Activated T-helper 1 cell treated with anti-CD3 and anti-CD28 coated beads, Interleukin-12 subunit alpha, Interleukin-12 subunit beta, Interleukin-2, Interleukin-4 antibody, amounts not matched to agents 30 ng/mL and 10 ng/mL and 1 ng/mL, durations not matched to agents 14 hours and 24 hours and 36 hours (primary cell): ENCODE results near the gene FOXB2. TPM values are rescaled to one million over a fixed set of nuclear protein-coding genes. Genes with fewer than 3 reads are reported as not detected.
"Not testable (repeated sequence)": the region's sequence is repeated elsewhere in the genome, so short reads cannot be mapped to it uniquely, and the experiment has no call there.

ENCODE experiments used
- DNase-seq: peaks from one replicate; pipeline ENCODE4 v3.0.0; 2021; ENCODE audit warnings: low spot score
- H3K27ac Mint-ChIP-seq: one replicate; pipeline ENCODE4 v1.8.0; 2021; ENCODE audit warnings: mild to moderate bottlenecking, mixed read lengths
- H3K27me3 Mint-ChIP-seq: one replicate; pipeline ENCODE4 v1.8.0; 2022; ENCODE audit warnings: mild to moderate bottlenecking, moderate library complexity, mixed read lengths; ENCODE audit not compliant: insufficient read depth
- H3K36me3 Mint-ChIP-seq: one replicate; pipeline ENCODE4 v1.8.0; 2021; ENCODE audit warnings: low read depth, mixed read lengths
- H3K4me1 Mint-ChIP-seq: one replicate; pipeline ENCODE4 v1.8.0; 2021; ENCODE audit warnings: low read depth, mixed read lengths
- H3K4me3 Mint-ChIP-seq: one replicate; pipeline ENCODE4 v1.8.0; 2021; ENCODE audit warnings: mild to moderate bottlenecking, moderate library complexity, mixed read lengths
- H3K9me3 Mint-ChIP-seq: one replicate; pipeline ENCODE4 v1.8.0; 2021; ENCODE audit warnings: mixed read lengths
- intact Hi-C: fragments of 100-400 bp; cut with micrococcal nuclease; formaldehyde crosslinking; loops from one replicate; pipeline ENCODE4 v1.15.1; 2024
- total RNA-seq: library from RNA; stranded (reverse); gene quantifications from 2 replicates; pipeline ENCODE4 v1.2.3, GENCODE V29; 2022

The FOXB2 gene
- total RNA-seq, 1 donor from 2014 or later = not detected

GRCh38 chr9:77038281-77039036, 19.0 kb downstream of the FOXB2 start:
- Mint-ChIP-seq H3K4me3 (no peak overlapping the region), H3K27me3 (peaks cover 5% of the 10 kb centered on the region)

GRCh38 chr9:77040340-77040739, 20.9 kb downstream of the FOXB2 start:
- H3K36me3 Mint-ChIP-seq = no peaks in the 10 kb centered on the region
- H3K4me3 Mint-ChIP-seq = no peak overlapping the region
- intact Hi-C loops = no loop called here
- H3K4me1 Mint-ChIP-seq = no peaks in the 10 kb centered on the region
- H3K9me3 Mint-ChIP-seq = no peaks in the 10 kb centered on the region
- H3K27ac Mint-ChIP-seq = no peak overlapping the region
- peaks cover 3% of the 10 kb centered on the region for H3K27me3 Mint-ChIP-seq
- no peak for DNase-seq

More at GRCh38 chr9:77038281-77039036, 19.0 kb downstream of the FOXB2 start:
- H3K36me3 Mint-ChIP-seq = no peaks in the 10 kb centered on the region
- H3K27ac Mint-ChIP-seq = no peak overlapping the region
- no peak for DNase-seq
- no peaks in the 10 kb centered on the region for H3K9me3 Mint-ChIP-seq
- intact Hi-C loops = no loop called here
- no peaks in the 10 kb centered on the region for H3K4me1 Mint-ChIP-seq

GRCh38 chr9:77043743-77044142, 24.3 kb downstream of the FOXB2 start:
- H3K27me3 Mint-ChIP-seq, H3K4me1 Mint-ChIP-seq, H3K27ac Mint-ChIP-seq, H3K9me3 Mint-ChIP-seq, DNase-seq, intact Hi-C loops, H3K4me3 Mint-ChIP-seq, H3K36me3 Mint-ChIP-seq: not testable (repeated sequence)

- intact Hi-C loops, H3K36me3 Mint-ChIP-seq, H3K4me1 Mint-ChIP-seq, H3K4me3 Mint-ChIP-seq, H3K27ac Mint-ChIP-seq, DNase-seq, H3K9me3 Mint-ChIP-seq, H3K27me3 Mint-ChIP-seq: not testable (repeated sequence)
These were observed 41.2 kb downstream of the FOXB2 start for GRCh38 chr9:77060681-77061080.

- H3K27ac Mint-ChIP-seq = no peak overlapping the region
- H3K36me3 Mint-ChIP-seq = no peaks in the 10 kb centered on the region
- no peaks in the 10 kb centered on the region for H3K4me1 Mint-ChIP-seq
- intact Hi-C loops = no loop called here
- DNase-seq = no peak
- H3K9me3 Mint-ChIP-seq = no peaks in the 10 kb centered on the region
- H3K27me3 Mint-ChIP-seq = no peaks in the 10 kb centered on the region
- no peak overlapping the region for H3K4me3 Mint-ChIP-seq
These were observed 44.3 kb downstream of the FOXB2 start for GRCh38 chr9:77063645-77064285.

GRCh38 chr9:77066388-77066787, 46.9 kb downstream of the FOXB2 start:
- Mint-ChIP-seq H3K27me3 (no peaks in the 10 kb centered on the region), H3K4me3 (no peak overlapping the region), H3K36me3 (no peaks in the 10 kb centered on the region), H3K27ac (no peak overlapping the region), H3K4me1 (no peaks in the 10 kb centered on the region), H3K9me3 (no peaks in the 10 kb centered on the region)
- intact Hi-C loops = no loop called here
- DNase-seq = no peak

Other genes starting within 250 kb of the FOXB2 start
- gene PRUNE2, start 113.5 kb upstream of the FOXB2 start, total RNA-seq = 0.27 and 0.57 TPM in 2 replicates
- gene VPS13A, start 157.9 kb downstream of the FOXB2 start, total RNA-seq = 43.7 and 44.2 TPM in 2 replicates